A549 (cell line): Measurements from ENCODE around the gene SRSF4. TPM values are rescaled to one million over a fixed set of nuclear protein-coding genes. Genes with fewer than 3 reads are reported as not detected.

Experiments used
- ATAC-seq, 2 experiments: fragments of 200-7000 bp in 1 of 2; fragments of >200 bp in 1 of 2; cut with Nextera tagmentation in 1 of 2; cut with Tn5 transposase in 1 of 2; 3 replicates each; pipeline versions ENCODE4 v1.8.0 to v1.9.1; 2018 to 2020; ENCODE audit warnings: mild to moderate bottlenecking in 1 of 2, moderate library complexity in 1 of 2
- CTCF ChIA-PET: fragments of 300-600 bp; sonication (Branson Sonifier 250); formaldehyde crosslinking; extraction: SDS; loops from one replicate; lab custom pipeline; 2021; ENCODE audit warnings: antibody characterized with exemption, inconsistent platforms; lab: Yijun Ruan, JAX
- POLR2A ChIA-PET: fragments of 350-600 bp; formaldehyde crosslinking; extraction: SDS; loops from one replicate; lab custom pipeline; 2021; ENCODE audit warnings: antibody characterized with exemption, inconsistent platforms; lab: Yijun Ruan, JAX
- DNase-seq, 2 experiments: peaks; one replicate each; pipeline versions ENCODE4 v3.0.0 to v3.0.0-alpha.2; 2011 to 2016; ENCODE audit warnings: low read depth in 1 of 2, low spot score in 1 of 2
- FAIRE-seq: peaks from 2 replicates; lab custom pipeline; 2011; peaks lifted over from hg19 to GRCh38; lab: Jason Lieb, UNC
- H3K27ac ChIP-seq, 2 experiments: fragments of >200 bp; sonication (Bioruptor Twin); formaldehyde crosslinking; 3 replicates each; pipeline ENCODE4 v1.5.1; 2016 to 2017
- H3K4me1 ChIP-seq: fragments of >200 bp; sonication (Bioruptor Twin); formaldehyde crosslinking; 3 replicates; pipeline ENCODE4 v1.6.1; 2016
- H3K4me2 ChIP-seq: fragments of >200 bp; sonication (Bioruptor Twin); formaldehyde crosslinking; 3 replicates; pipeline ENCODE4 v1.6.1; 2016
- H3K4me3 ChIP-seq: fragments of >200 bp; sonication (Bioruptor Twin); formaldehyde crosslinking; 3 replicates; pipeline ENCODE4 v1.5.1; 2016
- H3K9me3 ChIP-seq: fragments of >200 bp; sonication (Bioruptor Twin); formaldehyde crosslinking; 3 replicates; pipeline ENCODE4 v1.6.1; 2016
- ATOH8 ChIP-seq: fragments of 250-450 bp; sonication (Bioruptor Pico); IDR thresholded peaks from 2 replicates; pipeline ENCODE4 v1.5.0; 2020; ENCODE audit warnings: low read depth, mild to moderate bottlenecking, moderate library complexity
- CBX2 ChIP-seq: fragments of 200-600 bp; sonication (generic); IDR thresholded peaks from 2 replicates; pipeline ENCODE4 v1.6.1; 2016; ENCODE audit warnings: low read depth, mild to moderate bottlenecking, borderline replicate concordance
- CBX8 ChIP-seq: fragments of 200-600 bp; sonication (generic); IDR thresholded peaks from 2 replicates; pipeline ENCODE4 v1.6.1; 2016
- CHD4 ChIP-seq: fragments of 200-600 bp; sonication (generic); IDR thresholded peaks from 2 replicates; pipeline ENCODE4 v1.6.1; 2016; ENCODE audit warnings: antibody characterized with exemption, mild to moderate bottlenecking, borderline replicate concordance
- EHMT2 ChIP-seq: fragments of 200-600 bp; sonication (generic); IDR thresholded peaks from 2 replicates; pipeline ENCODE4 v1.6.1; 2016; ENCODE audit warnings: antibody characterized with exemption, low read depth, mild to moderate bottlenecking, moderate library complexity
- HMGXB4 ChIP-seq: fragments of 250-450 bp; sonication (Bioruptor Pico); IDR thresholded peaks from 2 replicates; pipeline ENCODE4 v1.5.0; 2021; ENCODE audit warnings: mild to moderate bottlenecking, moderate library complexity, borderline replicate concordance
- KDM5A ChIP-seq: fragments of 200-600 bp; sonication (generic); IDR thresholded peaks from 2 replicates; pipeline ENCODE4 v1.6.1; 2016; ENCODE audit warnings: antibody characterized with exemption, mild to moderate bottlenecking
- MAZ ChIP-seq: fragments of 150-350 bp; IDR thresholded peaks from 2 replicates; pipeline ENCODE4 v1.6.1; 2014; ENCODE audit warnings: antibody characterized with exemption, low read depth, low read length, borderline replicate concordance
- MYC ChIP-seq: IDR thresholded peaks from 2 replicates; pipeline ENCODE4 v1.6.1; 2012; ENCODE audit warnings: mild to moderate bottlenecking, inconsistent platforms, low read length, improper control_type of control experiment, borderline replicate concordance
- NR3C1 ChIP-seq: fragments of >200 bp; sonication (Bioruptor Twin); formaldehyde crosslinking; IDR thresholded peaks from 3 replicates; pipeline ENCODE4 v1.6.1; 2017
- PHF8 ChIP-seq: fragments of 200-600 bp; sonication (generic); IDR thresholded peaks from 2 replicates; pipeline ENCODE4 v1.6.1; 2016; ENCODE audit warnings: low read depth, mild to moderate bottlenecking, antibody characterized with exemption, moderate library complexity, borderline replicate concordance
- POLR2A ChIP-seq: IDR thresholded peaks from 2 replicates; pipeline ENCODE4 v1.6.1; 2012; ENCODE audit warnings: mild to moderate bottlenecking, low read length
- REST ChIP-seq: fragments of 200-600 bp; sonication (generic); IDR thresholded peaks from 2 replicates; pipeline ENCODE4 v1.6.1; 2016; ENCODE audit warnings: antibody characterized with exemption, mild to moderate bottlenecking, moderate library complexity
- RFX5 ChIP-seq: fragments of 450-650 bp; IDR thresholded peaks from 2 replicates; pipeline ENCODE4 v1.7.1; 2014; ENCODE audit warnings: antibody characterized with exemption, mild to moderate bottlenecking, moderate library complexity
- SMC3 ChIP-seq: fragments of >200 bp; sonication (Bioruptor Twin); formaldehyde crosslinking; IDR thresholded peaks from 3 replicates; pipeline ENCODE4 v1.6.1; 2018; ENCODE audit warnings: inconsistent platforms
- TFCP2L1 ChIP-seq: fragments of 250-450 bp; sonication (Bioruptor Pico); IDR thresholded peaks from 2 replicates; pipeline ENCODE4 v1.5.0; 2021; ENCODE audit warnings: mild to moderate bottlenecking
- ZFP36 ChIP-seq: fragments of 450-650 bp; IDR thresholded peaks from 2 replicates; pipeline ENCODE4 v1.6.1; 2014; ENCODE audit warnings: borderline replicate concordance; ENCODE audit not compliant: partially characterized antibody
- WGBS: methylation state at CpG from one replicate; pipeline ENCODE4 v1.1.6; 2017; ENCODE audit errors: missing lambda C conversion rate; 5-methylcytosine and 5-hydroxymethylcytosine counted together
- polyA plus RNA-seq, 4 experiments: library from polyadenylated mRNA; depleted of rRNA in 3 of 4; stranded (reverse); fragments of >200 nt; fragmentation: RNase III in 1 of 4; extraction: RNeasy Plus Mini Kit Qiagen cat#74134 plus additional on column Dnase treatment in 1 of 4; gene quantifications; 2 replicates in 3 of 4; 3 replicates in 1 of 4; pipeline ENCODE4 v1.2.3, GENCODE V29; 2011 to 2017
- TF ChIP-seq, protein P1 (sequence below): IDR thresholded peaks from 2 replicates; pipeline ENCODE4 v1.6.1; 2012

The SRSF4 gene
- polyA plus RNA-seq, 2 of the 4 experiments (the other 2 are of a cell fraction) = 45.6 to 64.5 TPM

- TF ChIP-seq REST (no peak), ZFP36 (no peak), TFCP2L1 (CRISPR knock-in tag) (no peak), CHD4 (no peak), EHMT2 (no peak), ATOH8 (no peak), POLR2A (no peak)
- TF ChIP-seq, protein P1, sequence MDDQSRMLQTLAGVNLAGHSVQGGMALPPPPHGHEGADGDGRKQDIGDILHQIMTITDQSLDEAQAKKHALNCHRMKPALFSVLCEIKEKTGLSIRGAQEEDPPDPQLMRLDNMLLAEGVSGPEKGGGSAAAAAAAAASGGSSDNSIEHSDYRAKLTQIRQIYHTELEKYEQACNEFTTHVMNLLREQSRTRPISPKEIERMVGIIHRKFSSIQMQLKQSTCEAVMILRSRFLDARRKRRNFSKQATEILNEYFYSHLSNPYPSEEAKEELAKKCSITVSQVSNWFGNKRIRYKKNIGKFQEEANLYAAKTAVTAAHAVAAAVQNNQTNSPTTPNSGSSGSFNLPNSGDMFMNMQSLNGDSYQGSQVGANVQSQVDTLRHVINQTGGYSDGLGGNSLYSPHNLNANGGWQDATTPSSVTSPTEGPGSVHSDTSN = no peak
- TF ChIP-seq, all 56 proteins: peak for 0
Observed at GRCh38 chr1:29209173-29209572, 27.5 kb upstream of the SRSF4 start (continued).

- H3K4me2 ChIP-seq = no peak overlapping the region
- no peak overlapping the region for H3K4me3 ChIP-seq
- WGBS = 91% methylated on average over 4 of the region's 4 CpGs
- no peak for DNase-seq
- H3K4me1 ChIP-seq = no peaks in the 10 kb centered on the region
- ChIA-PET POLR2A (no interaction called here), CTCF (no interaction called here)
- H3K27ac ChIP-seq = no peak overlapping the region
- FAIRE-seq = no peak
- ATAC-seq = no peak
- TF ChIP-seq CBX2 = no peak
- TF ChIP-seq KDM5A = no peak
- TF ChIP-seq EHMT2 = no peak
- no peak for TF ChIP-seq RFX5
- TF ChIP-seq MYC = no peak
- no peak for TF ChIP-seq MAZ
- no peak for TF ChIP-seq SMC3
- no peak for TF ChIP-seq TFCP2L1 (CRISPR knock-in tag)
- TF ChIP-seq HMGXB4 (CRISPR knock-in tag) = no peak
- no peak for TF ChIP-seq NR3C1
- no peak for TF ChIP-seq PHF8
- TF ChIP-seq CBX8 = no peak
- no peaks in the 10 kb centered on the region for H3K9me3 ChIP-seq
Observed at GRCh38 chr1:29208442-29208841, 26.7 kb upstream of the SRSF4 start.
